HepG2 (cell line): ENCODE results near the gene GRIN2D. TPM values are rescaled to one million over a fixed set of nuclear protein-coding genes. Genes with fewer than 3 reads are reported as not detected.

Source experiments
- DPF2 ChIP-seq: sonication (generic); formaldehyde crosslinking; IDR thresholded peaks from 2 replicates; pipeline ENCODE4 v1.4.0; 2020; ENCODE audit warnings: mild to moderate bottlenecking, low read depth, missing genetic modification reagents, borderline replicate concordance
- EP300 ChIP-seq, 3 experiments: sonication (generic) in 1 of 3; formaldehyde crosslinking in 1 of 3; IDR thresholded peaks; 2 replicates each; pipeline versions ENCODE4 v1.5.1 to v1.6.1; 2011 to 2020; ENCODE audit warnings: low read depth in 2 of 3, low read length in 2 of 3, borderline replicate concordance in 1 of 3, improper control_type of control experiment in 1 of 3, mild to moderate bottlenecking in 1 of 3, missing genetic modification reagents in 1 of 3, moderate library complexity in 1 of 3
- FOXK2 ChIP-seq: fragments of 450-650 bp; IDR thresholded peaks from 2 replicates; pipeline ENCODE4 v1.6.1; 2016
- HOXA5 ChIP-seq: sonication (generic); formaldehyde crosslinking; IDR thresholded peaks from 2 replicates; pipeline ENCODE4 v1.4.0; 2020; ENCODE audit warnings: missing genetic modification reagents
- JUND ChIP-seq: sonication (generic); formaldehyde crosslinking; IDR thresholded peaks from 2 replicates; pipeline ENCODE4 v1.8.0; 2022; ENCODE audit warnings: mild to moderate bottlenecking, missing genetic modification reagents
- KDM2A ChIP-seq: sonication (generic); formaldehyde crosslinking; IDR thresholded peaks from 2 replicates; pipeline ENCODE4 v1.4.0; 2020; ENCODE audit warnings: low read depth, missing genetic modification reagents, borderline replicate concordance
- MED8 ChIP-seq: sonication (generic); formaldehyde crosslinking; IDR thresholded peaks from 2 replicates; pipeline ENCODE4 v1.8.1; 2023; ENCODE audit warnings: mild to moderate bottlenecking, missing genetic modification reagents; ENCODE audit not compliant: insufficient replicate concordance
- NCOA1 ChIP-seq: sonication (generic); formaldehyde crosslinking; IDR thresholded peaks from 2 replicates; pipeline ENCODE4 v1.9.0; 2021; ENCODE audit warnings: missing genetic modification reagents
- RAD21 ChIP-seq: fragments of 450-650 bp; formaldehyde crosslinking; IDR thresholded peaks from 2 replicates; pipeline ENCODE4 v1.5.0; 2020; ENCODE audit warnings: mild to moderate bottlenecking
- RCOR2 ChIP-seq: IDR thresholded peaks from 2 replicates; pipeline ENCODE4 v1.6.1; 2016; ENCODE audit warnings: missing biosample characterization, missing genetic modification reagents
- SIN3A ChIP-seq: IDR thresholded peaks from 2 replicates; pipeline ENCODE4 v1.6.1; 2011; ENCODE audit warnings: low read depth, mild to moderate bottlenecking, control low read depth, low read length, borderline replicate concordance
- SIN3B ChIP-seq: fragments of 150-350 bp; IDR thresholded peaks from 2 replicates; pipeline ENCODE4 v1.6.1; 2014; ENCODE audit warnings: low read length
- SP2 ChIP-seq: sonication (generic); formaldehyde crosslinking; IDR thresholded peaks from 2 replicates; pipeline ENCODE4 v1.5.1; 2020; ENCODE audit warnings: mild to moderate bottlenecking, missing genetic modification reagents
- ZFP90 ChIP-seq: sonication (generic); formaldehyde crosslinking; IDR thresholded peaks from 2 replicates; pipeline ENCODE4 v1.8.0; 2022; ENCODE audit warnings: missing genetic modification reagents, mild to moderate bottlenecking, inconsistent platforms, borderline replicate concordance
- ZNF274 ChIP-seq: sonication (generic); formaldehyde crosslinking; IDR thresholded peaks from 2 replicates; pipeline ENCODE4 v1.5.1; 2020; ENCODE audit warnings: mild to moderate bottlenecking, missing genetic modification reagents
- ZNF337 ChIP-seq: sonication (generic); formaldehyde crosslinking; IDR thresholded peaks from 2 replicates; pipeline ENCODE4 v1.5.1; 2020; ENCODE audit warnings: missing genetic modification reagents, low read depth, mild to moderate bottlenecking, borderline replicate concordance
- ZNF547 ChIP-seq: sonication (generic); formaldehyde crosslinking; IDR thresholded peaks from 2 replicates; pipeline ENCODE4 v1.5.1; 2020; ENCODE audit warnings: mild to moderate bottlenecking, missing genetic modification reagents
- ZNF563 ChIP-seq: sonication (generic); formaldehyde crosslinking; IDR thresholded peaks from 2 replicates; pipeline ENCODE4 v1.8.0; 2022; ENCODE audit warnings: mild to moderate bottlenecking, moderate library complexity, missing genetic modification reagents
- ZNF878 ChIP-seq: sonication (generic); formaldehyde crosslinking; IDR thresholded peaks from 2 replicates; pipeline ENCODE4 v1.8.1; 2023; ENCODE audit warnings: mild to moderate bottlenecking, missing genetic modification reagents, moderate library complexity
- polyA plus RNA-seq, 8 experiments: library from polyadenylated mRNA; depleted of rRNA in 3 of 8; stranded (reverse) in 7 of 8; unstranded in 1 of 8; fragments of >200 nt; fragmentation: Illumina TruSeq in 4 of 8; extraction: Trizol in 4 of 8; gene quantifications; 2 replicates each; pipeline versions ENCODE4 v1.2.1 to v1.2.3, GENCODE V29; 2011 to 2016; ENCODE audit warnings: low read depth in 4 of 8, missing spikeins in 1 of 8, mixed read lengths in 1 of 8; ENCODE audit not compliant: insufficient read depth in 1 of 8
- total RNA-seq, 5 experiments: library from RNA; depleted of rRNA; stranded (reverse); fragments of >200 nt; fragmentation: Illumina TruSeq; extraction: Trizol; gene quantifications; 2 replicates each; pipeline ENCODE4 v1.2.3, GENCODE V29; 2016; ENCODE audit warnings: low read depth in 1 of 5
- TF ChIP-seq, protein P1 (sequence below): IDR thresholded peaks from 2 replicates; pipeline ENCODE4 v1.6.1; 2016; ENCODE audit warnings: missing compliant biosample characterization, missing genetic modification reagents, borderline replicate concordance
- TF ChIP-seq, protein P2 (sequence below): sonication (generic); formaldehyde crosslinking; conservative IDR thresholded peaks from 2 replicates; pipeline ENCODE4 v1.8.0; 2022; ENCODE audit warnings: mild to moderate bottlenecking, moderate library complexity, missing genetic modification reagents
- TF ChIP-seq, protein P3 (sequence below): sonication (generic); formaldehyde crosslinking; IDR thresholded peaks from 2 replicates; pipeline ENCODE4 v1.5.1; 2020; ENCODE audit warnings: mild to moderate bottlenecking, missing genetic modification reagents, moderate library complexity

The GRIN2D gene
- total and polyA plus RNA-seq, 2 of the 13 experiments (the other 11 are each of a cell fraction or from before 2014, with no cell fraction given), result 0.02 to 0.13 TPM

DNA sequence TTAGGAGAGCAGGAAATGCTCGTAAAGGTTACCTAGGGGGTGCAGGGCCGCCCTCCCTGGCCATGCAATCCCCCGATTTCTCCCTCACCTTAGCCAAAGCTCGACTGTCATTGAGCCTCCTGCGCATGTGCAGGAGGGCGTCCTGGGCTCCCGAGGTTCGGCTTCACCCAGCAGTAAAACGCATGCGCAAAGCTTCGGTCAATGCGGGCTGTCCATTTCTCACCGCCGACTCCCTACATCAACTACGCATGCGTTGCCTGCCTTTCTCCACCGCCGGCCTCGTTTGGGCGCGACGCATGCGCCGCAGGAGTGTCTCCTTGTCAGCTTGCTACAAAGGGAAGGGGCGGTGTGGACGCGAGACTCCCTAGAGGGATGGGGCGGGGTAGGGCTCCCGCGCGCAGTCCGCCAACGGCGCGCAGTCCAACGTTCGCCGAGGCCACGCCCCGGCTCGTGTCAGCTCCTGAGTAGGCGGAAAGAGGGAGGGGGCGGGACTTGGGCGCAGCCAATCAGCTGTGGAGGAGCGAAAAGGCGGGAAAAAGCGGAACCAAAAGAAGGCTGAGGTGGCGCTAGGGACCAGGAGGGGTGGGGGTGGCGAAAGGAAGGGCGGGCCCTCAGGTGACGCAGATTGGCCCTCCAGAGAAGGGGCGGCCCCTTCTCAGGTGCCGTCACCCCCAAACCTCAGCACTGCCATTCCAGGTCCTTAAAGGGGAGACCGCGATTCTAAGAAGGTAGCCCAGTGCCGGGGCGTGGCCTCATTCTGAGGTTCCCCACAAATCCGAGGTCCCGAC lies 29.5 kb upstream of the GRIN2D start, which contains the start of the genes SYNGR4 and TMEM143 (continued):
- peak; percentile 31; the same call in 1 of the 2 replicates for TF ChIP-seq KDM2A (CRISPR knock-in tag)
- no peak for TF ChIP-seq RCOR2 (CRISPR knock-in tag)
- 0 out of 2 replicates have a peak, but pooled peaks have one; percentile 15 for TF ChIP-seq FOXK2
- TF ChIP-seq, protein P1, sequence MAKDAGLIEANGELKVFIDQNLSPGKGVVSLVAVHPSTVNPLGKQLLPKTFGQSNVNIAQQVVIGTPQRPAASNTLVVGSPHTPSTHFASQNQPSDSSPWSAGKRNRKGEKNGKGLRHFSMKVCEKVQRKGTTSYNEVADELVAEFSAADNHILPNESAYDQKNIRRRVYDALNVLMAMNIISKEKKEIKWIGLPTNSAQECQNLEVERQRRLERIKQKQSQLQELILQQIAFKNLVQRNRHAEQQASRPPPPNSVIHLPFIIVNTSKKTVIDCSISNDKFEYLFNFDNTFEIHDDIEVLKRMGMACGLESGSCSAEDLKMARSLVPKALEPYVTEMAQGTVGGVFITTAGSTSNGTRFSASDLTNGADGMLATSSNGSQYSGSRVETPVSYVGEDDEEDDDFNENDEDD (CRISPR knock-in tag), result peak; percentile 97
- peak; percentile 93 for TF ChIP-seq ZNF563 (CRISPR knock-in tag)
- TF ChIP-seq ZFP90 (CRISPR knock-in tag), result peak; percentile 95
- TF ChIP-seq SIN3B, result 0 out of 2 replicates have a peak, but pooled peaks have one; percentile 31
- TF ChIP-seq ZNF878 (CRISPR knock-in tag), result no peak
- TF ChIP-seq ZNF274 (CRISPR knock-in tag), result peak; percentile 35; the same call in 1 of the 2 replicates
- peak; percentile 83 for TF ChIP-seq SP2 (CRISPR knock-in tag)
- 0 out of 2 replicates have a peak, but pooled peaks have one; percentile 23 for TF ChIP-seq JUND (CRISPR knock-in tag)
- 0 out of 2 replicates have a peak, but pooled peaks have one; percentile 70 for TF ChIP-seq ZNF337 (CRISPR knock-in tag)
- TF ChIP-seq NCOA1 (CRISPR knock-in tag), result peak; percentile 46; the same call in 1 of the 2 replicates
- peak; percentile 47; the same call in 1 of the 2 replicates for TF ChIP-seq ZNF547 (CRISPR knock-in tag)
- TF ChIP-seq RAD21 (CRISPR knock-in tag), result no peak
- no peak; the same call in 1 of the 2 replicates for TF ChIP-seq SIN3A
- 0 out of 2 replicates have a peak, but pooled peaks have one; percentile 76 for TF ChIP-seq HOXA5 (CRISPR knock-in tag)
- TF ChIP-seq EP300 (IDR thresholded peaks at IDR 0.05; ENCODE audit: low read depth in 2 of 2, low read length in 2 of 2), result peak in 1 of 2 experiments; percentile 21; a peak in 1 of 4 replicates
- no peak for TF ChIP-seq EP300 (CRISPR knock-in tag; IDR thresholded peaks at IDR 0.05; ENCODE audit: borderline replicate concordance)
- TF ChIP-seq MED8, result no peak
- TF ChIP-seq, protein P2, sequence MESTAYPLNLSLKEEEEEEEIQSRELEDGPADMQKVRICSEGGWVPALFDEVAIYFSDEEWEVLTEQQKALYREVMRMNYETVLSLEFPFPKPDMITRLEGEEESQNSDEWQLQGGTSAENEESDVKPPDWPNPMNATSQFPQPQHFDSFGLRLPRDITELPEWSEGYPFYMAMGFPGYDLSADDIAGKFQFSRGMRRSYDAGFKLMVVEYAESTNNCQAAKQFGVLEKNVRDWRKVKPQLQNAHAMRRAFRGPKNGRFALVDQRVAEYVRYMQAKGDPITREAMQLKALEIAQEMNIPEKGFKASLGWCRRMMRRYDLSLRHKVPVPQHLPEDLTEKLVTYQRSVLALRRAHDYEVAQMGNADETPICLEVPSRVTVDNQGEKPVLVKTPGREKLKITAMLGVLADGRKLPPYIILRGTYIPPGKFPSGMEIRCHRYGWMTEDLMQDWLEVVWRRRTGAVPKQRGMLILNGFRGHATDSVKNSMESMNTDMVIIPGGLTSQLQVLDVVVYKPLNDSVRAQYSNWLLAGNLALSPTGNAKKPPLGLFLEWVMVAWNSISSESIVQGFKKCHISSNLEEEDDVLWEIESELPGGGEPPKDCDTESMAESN (CRISPR knock-in tag), result 0 out of 2 replicates have a peak, but pooled peaks have one; percentile 11
- TF ChIP-seq DPF2, result no peak
- TF ChIP-seq, protein P3, sequence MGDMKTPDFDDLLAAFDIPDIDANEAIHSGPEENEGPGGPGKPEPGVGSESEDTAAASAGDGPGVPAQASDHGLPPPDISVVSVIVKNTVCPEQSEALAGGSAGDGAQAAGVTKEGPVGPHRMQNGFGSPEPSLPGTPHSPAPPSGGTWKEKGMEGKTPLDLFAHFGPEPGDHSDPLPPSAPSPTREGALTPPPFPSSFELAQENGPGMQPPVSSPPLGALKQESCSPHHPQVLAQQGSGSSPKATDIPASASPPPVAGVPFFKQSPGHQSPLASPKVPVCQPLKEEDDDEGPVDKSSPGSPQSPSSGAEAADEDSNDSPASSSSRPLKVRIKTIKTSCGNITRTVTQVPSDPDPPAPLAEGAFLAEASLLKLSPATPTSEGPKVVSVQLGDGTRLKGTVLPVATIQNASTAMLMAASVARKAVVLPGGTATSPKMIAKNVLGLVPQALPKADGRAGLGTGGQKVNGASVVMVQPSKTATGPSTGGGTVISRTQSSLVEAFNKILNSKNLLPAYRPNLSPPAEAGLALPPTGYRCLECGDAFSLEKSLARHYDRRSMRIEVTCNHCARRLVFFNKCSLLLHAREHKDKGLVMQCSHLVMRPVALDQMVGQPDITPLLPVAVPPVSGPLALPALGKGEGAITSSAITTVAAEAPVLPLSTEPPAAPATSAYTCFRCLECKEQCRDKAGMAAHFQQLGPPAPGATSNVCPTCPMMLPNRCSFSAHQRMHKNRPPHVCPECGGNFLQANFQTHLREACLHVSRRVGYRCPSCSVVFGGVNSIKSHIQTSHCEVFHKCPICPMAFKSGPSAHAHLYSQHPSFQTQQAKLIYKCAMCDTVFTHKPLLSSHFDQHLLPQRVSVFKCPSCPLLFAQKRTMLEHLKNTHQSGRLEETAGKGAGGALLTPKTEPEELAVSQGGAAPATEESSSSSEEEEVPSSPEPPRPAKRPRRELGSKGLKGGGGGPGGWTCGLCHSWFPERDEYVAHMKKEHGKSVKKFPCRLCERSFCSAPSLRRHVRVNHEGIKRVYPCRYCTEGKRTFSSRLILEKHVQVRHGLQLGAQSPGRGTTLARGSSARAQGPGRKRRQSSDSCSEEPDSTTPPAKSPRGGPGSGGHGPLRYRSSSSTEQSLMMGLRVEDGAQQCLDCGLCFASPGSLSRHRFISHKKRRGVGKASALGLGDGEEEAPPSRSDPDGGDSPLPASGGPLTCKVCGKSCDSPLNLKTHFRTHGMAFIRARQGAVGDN, result peak; percentile 89
